ENCODE measurements around the gene REM2. TPM values are rescaled to one million over a fixed set of nuclear protein-coding genes. Genes with fewer than 3 reads are reported as not detected.

Gene REM2
- total RNA-seq, 1 donor from 2014 or later = 0.79 TPM

DNA sequence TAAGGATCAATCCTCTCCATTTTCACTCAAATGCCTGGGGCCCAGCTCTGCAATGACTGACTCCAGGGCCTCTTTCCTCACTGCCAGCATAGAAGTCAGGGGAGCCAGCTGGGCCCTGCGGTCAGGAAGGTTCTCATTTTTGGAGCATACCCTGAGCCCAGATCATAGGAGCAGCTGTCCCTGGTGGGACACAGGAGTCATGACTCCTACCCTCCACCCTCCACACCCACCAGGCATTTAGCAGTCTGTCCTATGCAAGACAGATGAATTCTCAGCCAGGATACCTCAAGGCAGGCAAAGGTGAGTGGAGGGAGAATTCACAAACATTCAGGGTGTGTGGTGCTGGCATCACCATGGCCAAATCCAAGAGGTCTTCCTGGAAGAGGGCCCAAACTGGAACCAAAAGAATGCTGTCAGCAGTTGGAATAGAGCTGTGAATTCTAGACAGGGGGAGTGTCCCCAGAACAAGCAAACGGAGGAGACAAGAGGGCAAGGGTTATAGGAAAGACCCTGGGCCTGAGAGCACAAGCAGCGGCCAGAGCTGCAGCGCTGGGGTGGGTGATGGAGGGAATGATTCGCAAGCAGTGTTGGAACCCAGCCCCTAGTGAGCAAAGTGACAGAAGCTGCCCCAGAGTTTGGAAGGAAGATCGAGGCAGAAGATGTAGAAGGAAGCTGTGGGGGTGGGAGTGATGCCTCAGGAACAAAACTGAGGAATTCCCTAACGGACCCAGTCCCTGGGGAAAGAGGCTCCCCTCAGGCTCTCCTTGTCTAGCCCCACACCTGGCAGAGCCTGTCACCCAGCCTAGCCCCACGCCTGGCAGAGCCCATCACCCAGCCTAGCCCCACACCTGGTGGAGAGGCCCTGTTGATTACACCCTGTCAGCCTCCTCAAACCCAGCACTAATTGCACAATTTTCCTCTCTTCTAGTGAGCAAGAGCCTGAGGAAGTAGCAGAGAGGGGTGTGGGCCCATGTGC is 4.5 kb upstream of the REM2 start:
- Mint-ChIP-seq H3K27ac (ENCODE audit: unreplicated experiment) (peak overlapping the region; percentile 81), H3K27me3 (ENCODE audit: low read depth, unreplicated experiment) (no peaks in the 10 kb centered on the region), H3K9me3 (ENCODE audit: unreplicated experiment) (no peaks in the 10 kb centered on the region), H3K36me3 (ENCODE audit: low read depth, unreplicated experiment) (peaks cover 23% of the 10 kb centered on the region), H3K4me1 (ENCODE audit: low read depth, unreplicated experiment) (peaks cover 14% of the 10 kb centered on the region), H3K4me3 (ENCODE audit: unreplicated experiment) (no peak overlapping the region)
- TF ChIP-seq, protein P1, sequence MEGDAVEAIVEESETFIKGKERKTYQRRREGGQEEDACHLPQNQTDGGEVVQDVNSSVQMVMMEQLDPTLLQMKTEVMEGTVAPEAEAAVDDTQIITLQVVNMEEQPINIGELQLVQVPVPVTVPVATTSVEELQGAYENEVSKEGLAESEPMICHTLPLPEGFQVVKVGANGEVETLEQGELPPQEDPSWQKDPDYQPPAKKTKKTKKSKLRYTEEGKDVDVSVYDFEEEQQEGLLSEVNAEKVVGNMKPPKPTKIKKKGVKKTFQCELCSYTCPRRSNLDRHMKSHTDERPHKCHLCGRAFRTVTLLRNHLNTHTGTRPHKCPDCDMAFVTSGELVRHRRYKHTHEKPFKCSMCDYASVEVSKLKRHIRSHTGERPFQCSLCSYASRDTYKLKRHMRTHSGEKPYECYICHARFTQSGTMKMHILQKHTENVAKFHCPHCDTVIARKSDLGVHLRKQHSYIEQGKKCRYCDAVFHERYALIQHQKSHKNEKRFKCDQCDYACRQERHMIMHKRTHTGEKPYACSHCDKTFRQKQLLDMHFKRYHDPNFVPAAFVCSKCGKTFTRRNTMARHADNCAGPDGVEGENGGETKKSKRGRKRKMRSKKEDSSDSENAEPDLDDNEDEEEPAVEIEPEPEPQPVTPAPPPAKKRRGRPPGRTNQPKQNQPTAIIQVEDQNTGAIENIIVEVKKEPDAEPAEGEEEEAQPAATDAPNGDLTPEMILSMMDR (IDR thresholded peaks at IDR 0.05; ENCODE audit: insufficient read depth, low read depth, low read length) = no peak
- no peak for TF ChIP-seq EZH2 (IDR thresholded peaks at IDR 0.05; ENCODE audit: insufficient read depth, low read length)
- H3K9ac ChIP-seq (ENCODE audit: low read length) = no peak overlapping the region
- peaks cover 18% of the 10 kb centered on the region for H3K36me3 ChIP-seq (ENCODE audit: insufficient read depth, low read length)
- H3K4me2 ChIP-seq (ENCODE audit: low read length) = no peak overlapping the region
- no peaks in the 10 kb centered on the region for H3K27me3 ChIP-seq (ENCODE audit: insufficient read depth, low read length)
- H3K4me1 ChIP-seq (ENCODE audit: insufficient read depth, low read length) = peaks cover 10% of the 10 kb centered on the region
- no peak overlapping the region for H3K27ac ChIP-seq (ENCODE audit: low read depth, low read length)
- H2AFZ ChIP-seq (ENCODE audit: low read depth, low read length) = no peak overlapping the region
- peaks cover 12% of the 10 kb centered on the region for H3K79me2 ChIP-seq (ENCODE audit: insufficient read depth, low read length)
- FAIRE-seq = no peak
- peaks cover 26% of the 10 kb centered on the region for H4K20me1 ChIP-seq (ENCODE audit: insufficient read depth, low read length)
- DNase-seq (ENCODE audit: low read depth) = no peak
- H3K4me3 ChIP-seq (ENCODE audit: insufficient read depth, low read depth, low read length) = no peak overlapping the region
- H3K9me3 ChIP-seq (ENCODE audit: insufficient read depth, low read depth, low read length) = no peaks in the 10 kb centered on the region

- no peak for DNase-seq (ENCODE audit: low read depth)
- H3K79me2 ChIP-seq (ENCODE audit: insufficient read depth, low read length) = no peaks in the 10 kb centered on the region
- H3K4me1 ChIP-seq (ENCODE audit: insufficient read depth, low read length) = peaks cover 12% of the 10 kb centered on the region
- H3K4me2 ChIP-seq (ENCODE audit: low read length) = no peak overlapping the region
- Mint-ChIP-seq H3K4me1 (ENCODE audit: low read depth, unreplicated experiment) (peaks cover 19% of the 10 kb centered on the region), H3K36me3 (ENCODE audit: low read depth, unreplicated experiment) (peaks cover 13% of the 10 kb centered on the region), H3K27me3 (ENCODE audit: low read depth, unreplicated experiment) (peaks cover 3% of the 10 kb centered on the region), H3K27ac (ENCODE audit: unreplicated experiment) (peak overlapping the region; percentile 30), H3K9me3 (ENCODE audit: unreplicated experiment) (no peaks in the 10 kb centered on the region), H3K4me3 (ENCODE audit: unreplicated experiment) (no peak overlapping the region)
- no peaks in the 10 kb centered on the region for H3K9me3 ChIP-seq (ENCODE audit: insufficient read depth, low read depth, low read length)
- H3K27ac ChIP-seq (ENCODE audit: low read depth, low read length) = no peak overlapping the region
- TF ChIP-seq, protein P1 (IDR thresholded peaks at IDR 0.05; ENCODE audit: insufficient read depth, low read depth, low read length) = no peak
- H3K9ac ChIP-seq (ENCODE audit: low read length) = peak overlapping the region; percentile 28
- peaks cover 10% of the 10 kb centered on the region for H3K36me3 ChIP-seq (ENCODE audit: insufficient read depth, low read length)
- no peaks in the 10 kb centered on the region for H4K20me1 ChIP-seq (ENCODE audit: insufficient read depth, low read length)
- FAIRE-seq = no peak
- no peak overlapping the region for H2AFZ ChIP-seq (ENCODE audit: low read depth, low read length)
- H3K27me3 ChIP-seq (ENCODE audit: insufficient read depth, low read length) = no peaks in the 10 kb centered on the region
- no peak overlapping the region for H3K4me3 ChIP-seq (ENCODE audit: insufficient read depth, low read depth, low read length)
Measured at GRCh38 chr14:22882064-22882463, 958 bp upstream of the REM2 start.
